ENCODE measurements around the gene QSOX2.

Gene QSOX2

GRCh38 chr9:136171009-136171800 is 74.4 kb downstream of the QSOX2 start:
- no peak for DNase-seq

GRCh38 chr9:136170006-136170901 is 75.4 kb downstream of the QSOX2 start:
- no peak for DNase-seq

DNA sequence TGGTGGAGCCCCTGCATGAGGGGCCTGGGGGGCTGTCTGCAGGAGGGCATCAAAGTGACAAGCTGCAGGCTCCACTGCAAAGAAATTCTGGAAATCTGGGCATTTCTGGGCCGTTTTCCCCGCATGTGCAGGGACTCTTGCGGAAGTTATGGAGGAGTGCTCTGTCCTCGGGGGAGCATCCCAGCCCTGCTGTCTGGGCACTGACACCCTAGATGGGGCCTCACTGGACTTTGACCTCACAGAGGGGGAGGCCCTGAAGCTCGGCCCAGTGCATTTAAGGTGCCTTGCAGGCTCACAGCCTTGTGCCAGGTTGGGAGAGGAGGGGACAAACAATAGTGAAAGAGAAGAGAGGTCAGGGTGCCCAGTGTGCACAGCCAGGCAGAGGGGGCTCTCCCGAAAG is 76.1 kb downstream of the QSOX2 start:
- no peak for DNase-seq

GRCh38 chr9:136163248-136163850 is 82.3 kb downstream of the QSOX2 start:
- no peak for DNase-seq

DNA sequence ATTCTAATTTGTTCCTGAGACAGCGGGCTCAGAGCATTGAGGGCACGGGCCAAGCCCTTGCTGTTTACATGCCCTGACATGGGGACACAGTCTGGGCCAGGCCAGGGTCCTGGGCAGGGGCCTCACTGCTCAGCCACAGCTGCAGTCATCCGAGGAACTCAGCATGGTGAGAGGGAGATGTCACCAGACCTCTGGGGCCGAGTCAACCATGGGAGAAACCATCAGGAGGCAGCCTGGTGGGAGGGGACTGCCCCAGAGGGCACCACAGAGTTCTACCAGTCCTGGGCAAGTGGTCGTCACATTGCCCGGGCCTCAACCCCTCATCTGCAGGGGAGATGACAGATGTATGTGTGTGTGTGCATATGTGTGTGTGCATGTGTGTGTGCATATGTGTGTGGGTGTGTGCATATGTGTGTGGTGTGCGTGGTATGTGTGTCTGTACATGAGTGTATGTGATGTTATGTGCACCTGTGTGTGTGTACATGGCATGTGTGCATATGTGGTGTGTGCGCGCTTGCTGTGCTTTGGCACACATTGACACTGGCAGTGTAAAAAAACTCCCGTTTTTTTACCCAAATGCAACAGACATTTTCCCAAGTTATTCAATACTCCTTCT is 84.5 kb downstream of the QSOX2 start:
- DNase-seq: no peak

- DNase-seq: no peak
Observed at GRCh38 chr9:136160381-136160841, 85.2 kb downstream of the QSOX2 start.

- DNase-seq: no peak
Observed at GRCh38 chr9:136159851-136160250, 85.8 kb downstream of the QSOX2 start.

GRCh38 chr9:136157477-136158265 is 87.9 kb downstream of the QSOX2 start:
- no peak for DNase-seq
